Transverse colon (tissue), 4 donors: Measurements from ENCODE around the gene ZFP57. TPM values are rescaled to one million over a fixed set of nuclear protein-coding genes. Genes with fewer than 3 reads are reported as not detected.

Experiments used
- DNase-seq: peaks from one replicate; pipeline ENCODE4 v3.0.0-alpha.2; 2019
- H3K27ac ChIP-seq, 4 donors: fragments of 200-600 bp; sonication (generic); 2 replicates each; pipeline ENCODE4 v1.5.1; 2016 to 2018; ENCODE audit warnings: inconsistent platforms in 4 of 4
- H3K27me3 ChIP-seq: fragments of 200-600 bp; sonication (generic); 2 replicates; pipeline ENCODE4 v1.5.1; 2017; ENCODE audit warnings: inconsistent platforms
- H3K36me3 ChIP-seq, 4 donors: fragments of 200-600 bp; sonication (generic); 2 replicates each; pipeline ENCODE4 v1.5.1; 2017 to 2019; ENCODE audit warnings: inconsistent platforms in 4 of 4
- H3K4me1 ChIP-seq, 4 donors: fragments of 200-600 bp; sonication (generic); 2 replicates each; pipeline ENCODE4 v1.5.1; 2017 to 2020; ENCODE audit warnings: inconsistent platforms in 4 of 4
- H3K4me3 ChIP-seq, 4 donors: fragments of 200-600 bp; sonication (generic); 1 replicate in 1 of 4; 2 replicates in 3 of 4; pipeline versions ENCODE4 v1.5.1 to v1.6.1; 2017 to 2019; ENCODE audit warnings: inconsistent platforms in 4 of 4
- H3K9me3 ChIP-seq, 2 donors: fragments of 200-600 bp; sonication (generic); 2 replicates each; pipeline ENCODE4 v1.5.1; 2017 to 2019; ENCODE audit warnings: inconsistent platforms in 2 of 2
- EP300 ChIP-seq: sonication (generic); formaldehyde crosslinking; IDR thresholded peaks from one replicate; pipeline ENCODE4 v1.6.1; 2017; ENCODE audit warnings: antibody characterized with exemption, low read depth
- POLR2A ChIP-seq: fragments of 450-650 bp; IDR thresholded peaks from one replicate; pipeline ENCODE4 v1.6.1; 2016; ENCODE audit warnings: antibody characterized with exemption, mild to moderate bottlenecking, moderate library complexity
- POLR2AphosphoS5 ChIP-seq, 3 donors: sonication (generic); formaldehyde crosslinking; IDR thresholded peaks; one replicate each; pipeline ENCODE4 v1.6.1; 2016; ENCODE audit warnings: antibody characterized with exemption in 3 of 3
- WGBS, 2 donors: methylation state at CpG; one replicate each; pipeline ENCODE4 v1.1.5; 2018; ENCODE audit warnings: low coverage in 1 of 2; 5-methylcytosine and 5-hydroxymethylcytosine counted together
- in situ Hi-C, 4 donors: fragments of 200-750 bp; cut with MboI; loops; one replicate each; pipeline versions ENCODE4 v1.15.0 to v1.15.1; 2017; ENCODE audit warnings: low sequenced_read_pairs in 3 of 4, low pct_ligation_motif_present in 1 of 4, low pct_unique_long_range_greater_than_20kb in 1 of 4
- intact Hi-C: fragments of 100-400 bp; cut with DNase I; formaldehyde crosslinking; loops from one replicate; pipeline ENCODE4 v1.15.1; 2023; ENCODE audit warnings: low total_unique reads
- total RNA-seq, 4 donors: library from RNA; depleted of rRNA; stranded (reverse); fragments of >200 nt; gene quantifications; one replicate each; pipeline ENCODE4 v1.1.0, GENCODE V29; 2016
- TF ChIP-seq, protein P1 (sequence below), 5 experiments: fragments of 200-600 bp in 3 of 5; fragments of 450-650 bp in 2 of 5; sonication (generic) in 3 of 5; IDR thresholded peaks; 1 replicate in 2 of 5; 2 replicates in 3 of 5; pipeline ENCODE4 v1.5.1; 2016 to 2017; ENCODE audit warnings: antibody characterized with exemption in 5 of 5, inconsistent platforms in 3 of 5, mild to moderate bottlenecking in 2 of 5, moderate library complexity in 1 of 5

ZFP57 gene
- total RNA-seq, 4 donors from 2014 or later = 0.27 TPM; not detected in 3

DNA sequence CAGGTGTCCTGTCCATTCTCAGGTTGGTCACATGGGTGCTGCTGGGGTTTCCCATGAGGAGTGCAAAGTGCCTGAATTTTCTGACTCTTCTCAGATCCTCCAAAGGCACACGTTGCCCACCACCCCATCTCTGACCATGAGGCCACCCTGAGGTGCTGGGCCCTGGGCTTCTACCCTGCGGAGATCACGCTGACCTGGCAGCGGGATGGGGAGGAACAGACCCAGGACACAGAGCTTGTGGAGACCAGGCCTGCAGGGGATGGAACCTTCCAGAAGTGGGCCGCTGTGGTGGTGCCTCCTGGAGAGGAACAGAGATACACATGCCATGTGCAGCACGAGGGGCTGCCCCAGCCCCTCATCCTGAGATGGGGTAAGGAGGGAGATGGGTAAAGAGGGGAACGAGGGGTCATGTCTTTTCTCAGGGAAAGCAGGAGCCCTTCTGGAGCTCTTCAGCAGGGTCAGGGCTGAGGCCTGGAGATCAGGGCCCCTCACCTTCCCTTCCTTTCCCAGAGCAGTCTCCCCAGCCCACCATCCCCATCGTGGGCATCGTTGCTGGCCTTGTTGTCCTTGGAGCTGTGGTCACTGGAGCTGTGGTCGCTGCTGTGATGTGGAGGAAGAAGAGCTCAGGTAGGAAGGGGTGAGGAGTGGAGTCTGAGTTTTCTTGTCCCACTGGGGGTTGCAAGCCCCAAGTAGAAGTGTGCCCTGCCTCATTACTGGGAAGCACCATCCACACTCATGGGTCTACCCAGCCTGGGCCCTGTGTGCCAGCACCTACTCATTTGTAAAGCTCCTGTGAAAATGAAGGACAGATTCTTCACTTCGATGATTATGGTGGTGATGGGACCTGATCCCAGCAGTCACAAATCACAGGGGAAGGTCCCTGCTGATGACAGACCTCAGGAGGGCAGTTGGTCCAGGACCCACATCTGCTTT lies 44.3 kb upstream of the ZFP57 start:
- in situ Hi-C loops = loop anchor here (25.0 kb wide), 2 partner anchors 112 to 287 kb away; partner anchors contain the start of gene HLA-G (in 3 of the 4)

DNA sequence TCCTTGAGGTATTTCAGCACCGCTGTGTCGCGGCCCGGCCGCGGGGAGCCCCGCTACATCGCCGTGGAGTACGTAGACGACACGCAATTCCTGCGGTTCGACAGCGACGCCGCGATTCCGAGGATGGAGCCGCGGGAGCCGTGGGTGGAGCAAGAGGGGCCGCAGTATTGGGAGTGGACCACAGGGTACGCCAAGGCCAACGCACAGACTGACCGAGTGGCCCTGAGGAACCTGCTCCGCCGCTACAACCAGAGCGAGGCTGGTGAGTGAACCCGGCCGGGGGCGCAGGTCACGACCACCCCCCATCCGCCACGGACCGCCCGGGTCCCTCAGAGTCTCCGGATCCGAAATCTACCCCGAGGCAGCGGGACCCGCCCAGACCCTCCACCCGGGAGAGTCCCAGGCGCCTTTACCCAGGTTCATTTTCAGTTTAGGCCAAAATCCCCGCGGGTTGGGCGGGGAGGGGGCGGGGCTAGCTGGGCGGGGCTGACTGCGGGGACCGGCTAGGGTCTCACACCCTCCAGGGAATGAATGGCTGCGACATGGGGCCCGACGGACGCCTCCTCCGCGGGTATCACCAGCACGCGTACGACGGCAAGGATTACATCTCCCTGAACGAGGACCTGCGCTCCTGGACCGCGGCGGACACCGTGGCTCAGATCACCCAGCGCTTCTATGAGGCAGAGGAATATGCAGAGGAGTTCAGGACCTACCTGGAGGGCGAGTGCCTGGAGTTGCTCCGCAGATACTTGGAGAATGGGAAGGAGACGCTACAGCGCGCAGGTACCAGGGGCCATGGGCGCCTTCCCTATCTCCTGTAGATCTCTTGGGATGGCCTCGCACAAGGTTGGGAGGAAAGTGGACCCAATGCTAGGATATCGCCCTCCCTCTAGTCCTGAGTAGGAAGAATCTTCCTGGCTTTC lies 43.0 kb upstream of the ZFP57 start:
- WGBS, 2 donors = 11% methylated on average over 65 of the region's 76 CpGs; no CpG with 5 or more reads in 1 of the 2 donors
- intact Hi-C loops = no loop called here
- TF ChIP-seq POLR2AphosphoS5 (IDR thresholded peaks at IDR 0.05) = no peak
- no peak for TF ChIP-seq EP300
- TF ChIP-seq, protein P1, sequence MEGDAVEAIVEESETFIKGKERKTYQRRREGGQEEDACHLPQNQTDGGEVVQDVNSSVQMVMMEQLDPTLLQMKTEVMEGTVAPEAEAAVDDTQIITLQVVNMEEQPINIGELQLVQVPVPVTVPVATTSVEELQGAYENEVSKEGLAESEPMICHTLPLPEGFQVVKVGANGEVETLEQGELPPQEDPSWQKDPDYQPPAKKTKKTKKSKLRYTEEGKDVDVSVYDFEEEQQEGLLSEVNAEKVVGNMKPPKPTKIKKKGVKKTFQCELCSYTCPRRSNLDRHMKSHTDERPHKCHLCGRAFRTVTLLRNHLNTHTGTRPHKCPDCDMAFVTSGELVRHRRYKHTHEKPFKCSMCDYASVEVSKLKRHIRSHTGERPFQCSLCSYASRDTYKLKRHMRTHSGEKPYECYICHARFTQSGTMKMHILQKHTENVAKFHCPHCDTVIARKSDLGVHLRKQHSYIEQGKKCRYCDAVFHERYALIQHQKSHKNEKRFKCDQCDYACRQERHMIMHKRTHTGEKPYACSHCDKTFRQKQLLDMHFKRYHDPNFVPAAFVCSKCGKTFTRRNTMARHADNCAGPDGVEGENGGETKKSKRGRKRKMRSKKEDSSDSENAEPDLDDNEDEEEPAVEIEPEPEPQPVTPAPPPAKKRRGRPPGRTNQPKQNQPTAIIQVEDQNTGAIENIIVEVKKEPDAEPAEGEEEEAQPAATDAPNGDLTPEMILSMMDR (IDR thresholded peaks at IDR 0.05) = no peak
- TF ChIP-seq POLR2A = peak; percentile 2
- Histone ChIP-seq H3K27ac (peak overlapping the region; percentile 87 to 92 (median 90)), H3K36me3 (peaks cover 0 to 19% (median 0%) of the 10 kb centered on the region in 4 donors), H3K4me1 (peaks cover 4 to 23% (median 11%) of the 10 kb centered on the region in 4 donors), H3K27me3 (no peaks in the 10 kb centered on the region), H3K4me3 (peak overlapping the region; percentile 83 to 98 (median 91)), H3K9me3 (no peaks in the 10 kb centered on the region)
- in situ Hi-C loops = loop anchor here in 1 of 4 donors (25.0 kb wide), 1 partner anchor 113 kb away; the partner anchor contains the start of gene HLA-G
- DNase-seq = peak; percentile 72

More for the DNA sequence above, 44.3 kb upstream of the ZFP57 start:
- Histone ChIP-seq H3K27me3 (no peaks in the 10 kb centered on the region), H3K36me3 (peaks cover 0 to 19% (median 0%) of the 10 kb centered on the region in 4 donors), H3K27ac (no peak overlapping the region), H3K9me3 (no peaks in the 10 kb centered on the region), H3K4me1 (peaks cover 4 to 23% (median 11%) of the 10 kb centered on the region in 4 donors), H3K4me3 (peak overlapping the region in 2 of 4 donors; percentile 90 to 98)
- no peak for TF ChIP-seq POLR2AphosphoS5 (IDR thresholded peaks at IDR 0.05)
- TF ChIP-seq POLR2A = no peak
- no peak for TF ChIP-seq EP300
- no peak for DNase-seq
- intact Hi-C loops = no loop called here
- 87 to 100% methylated on average over 1 to 11 of the region's 11 CpGs for WGBS, 2 donors

DNA sequence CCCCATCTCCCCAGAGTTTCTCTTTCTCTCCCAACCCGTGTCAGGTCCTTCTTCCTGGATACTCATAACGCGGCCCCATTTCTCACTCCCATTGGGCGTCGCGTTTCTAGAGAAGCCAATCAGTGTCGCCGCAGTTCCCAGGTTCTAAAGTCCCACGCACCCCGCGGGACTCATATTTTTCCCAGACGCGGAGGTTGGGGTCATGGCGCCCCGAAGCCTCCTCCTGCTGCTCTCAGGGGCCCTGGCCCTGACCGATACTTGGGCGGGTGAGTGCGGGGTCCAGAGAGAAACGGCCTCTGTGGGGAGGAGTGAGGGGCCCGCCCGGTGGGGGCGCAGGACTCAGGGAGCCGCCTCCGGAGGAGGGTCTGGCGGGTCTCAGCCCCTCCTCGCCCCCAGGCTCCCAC lies 42.3 kb upstream of the ZFP57 start, which contains the start of gene HLA-F:
HLA-F (plus strand) TSS at position 173 of the 404 bp plus-strand sequence; CDS start at position 203, 30 bp downstream.
- Histone ChIP-seq H3K27ac (peak within 1 kb of the TSS; percentile 87 to 92 (median 90)), H3K36me3 (peaks cover 0 to 19% (median 0%) of the 10 kb centered on the region in 4 donors), H3K4me3 (peak within 1 kb of the TSS; percentile 83 to 98 (median 91)), H3K9me3 (no peaks in the 10 kb centered on the region), H3K4me1 (peaks cover 4 to 23% (median 11%) of the 10 kb centered on the region in 4 donors), H3K27me3 (no peaks in the 10 kb centered on the region)
- in situ Hi-C loops (loop anchor here in 1 of 4 donors (25.0 kb wide), 1 partner anchor 114 kb away; the partner anchor contains the start of gene HLA-G), intact Hi-C loops (no loop called here)
- TF ChIP-seq POLR2A = peak; percentile 87
- TF ChIP-seq POLR2AphosphoS5 (IDR thresholded peaks at IDR 0.05) = peak; percentile 78 to 87 (median 86)
- TF ChIP-seq, protein P1 (IDR thresholded peaks at IDR 0.05) = peak in 1 of 5 experiments; percentile 3
- no peak for TF ChIP-seq EP300
- 2% methylated on average over 26 of the region's 26 CpGs; no CpG with 5 or more reads in 1 of the 2 donors for WGBS, 2 donors
- DNase-seq = peak; percentile 93

DNA sequence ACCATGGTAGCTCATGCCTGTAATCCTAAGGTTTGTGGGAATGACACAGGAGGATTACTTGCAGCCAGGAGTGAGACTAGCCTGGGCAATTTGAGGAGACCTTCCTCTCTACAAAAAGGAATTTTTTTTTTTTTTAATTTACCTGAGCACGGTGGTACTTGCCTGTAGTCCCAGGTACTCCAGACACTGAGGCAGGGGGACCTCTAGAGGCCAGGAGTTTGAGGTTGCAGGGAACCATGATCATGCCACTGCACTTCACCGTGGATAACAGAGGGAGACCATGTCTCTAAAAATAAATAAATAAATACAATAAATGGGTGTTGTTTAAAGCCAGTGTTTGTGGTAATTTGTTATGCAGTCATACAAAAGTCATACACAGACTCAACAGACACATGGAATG lies 39.9 kb upstream of the ZFP57 start:
- no peak overlapping the region for H3K4me3 ChIP-seq
- in situ Hi-C loops = loop anchor here in 1 of 4 donors (25.0 kb wide), 1 partner anchor 116 kb away; the partner anchor contains the start of gene HLA-G
- DNase-seq = no peak
- TF ChIP-seq, protein P1 (IDR thresholded peaks at IDR 0.05) = no peak
- peaks cover 0 to 9% (median 0%) of the 10 kb centered on the region in 4 donors for H3K36me3 ChIP-seq
- intact Hi-C loops = no loop called here
- WGBS, 2 donors = 0 to 14% methylated on average over 1 to 2 of the region's 2 CpGs
- H3K4me1 ChIP-seq = peaks cover 4 to 19% (median 11%) of the 10 kb centered on the region in 4 donors
- H3K27me3 ChIP-seq = no peaks in the 10 kb centered on the region
- no peak overlapping the region for H3K27ac ChIP-seq
- H3K9me3 ChIP-seq = no peaks in the 10 kb centered on the region
